NCI-H1048 (cell line): ENCODE measurements around the gene BSN.

Experiments
- DNase-seq: peaks from one replicate; lab custom pipeline; 2025; lab: John Stamatoyannopoulos, UW

BSN gene

DNA sequence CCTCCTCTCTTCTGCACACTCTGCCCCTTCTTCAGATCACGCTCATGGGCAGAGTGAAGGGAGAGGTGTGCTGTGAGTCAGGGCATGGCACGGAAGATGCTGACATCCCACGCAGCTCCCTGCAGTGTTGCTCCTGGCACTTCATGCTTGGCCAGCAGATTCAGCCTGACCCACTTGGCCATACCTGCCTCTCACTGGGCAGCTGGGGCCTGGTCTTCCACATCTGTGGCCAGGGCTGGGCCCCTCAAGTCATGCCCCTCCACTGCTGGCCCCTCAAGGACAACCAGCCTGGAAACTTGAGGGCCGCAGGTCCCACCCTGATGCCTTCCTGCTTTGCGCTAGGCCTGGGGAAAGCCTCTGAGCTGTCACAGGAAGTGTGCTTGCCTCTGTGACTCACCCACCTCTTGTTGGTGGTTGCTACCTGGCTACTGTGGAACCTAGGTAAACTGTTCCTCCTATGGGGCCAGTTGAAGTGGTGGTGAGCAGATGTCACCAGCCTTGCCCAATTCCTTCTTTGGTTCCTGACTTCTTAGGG is 48.7 kb downstream of the BSN start:
- DNase-seq = no peak

DNA sequence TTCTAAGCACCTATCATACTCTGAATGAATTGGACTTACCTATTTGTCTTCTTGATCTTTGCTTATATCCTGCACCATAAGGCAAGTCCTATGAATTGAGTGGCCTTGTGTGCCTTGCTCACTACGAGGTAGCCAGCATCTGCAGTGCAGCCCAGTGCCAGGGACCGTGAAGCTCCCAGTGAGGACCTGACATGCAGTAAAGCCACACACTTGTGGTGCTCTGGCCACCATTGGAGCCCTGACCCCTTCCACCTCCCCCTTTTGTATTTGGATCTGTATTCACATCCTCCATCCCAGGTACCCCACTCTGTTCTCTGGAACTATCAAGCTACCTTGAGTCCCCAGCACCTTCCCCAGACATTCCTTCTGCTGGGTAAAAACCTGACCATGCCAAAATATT is 52.1 kb downstream of the BSN start:
- no peak for DNase-seq

DNA sequence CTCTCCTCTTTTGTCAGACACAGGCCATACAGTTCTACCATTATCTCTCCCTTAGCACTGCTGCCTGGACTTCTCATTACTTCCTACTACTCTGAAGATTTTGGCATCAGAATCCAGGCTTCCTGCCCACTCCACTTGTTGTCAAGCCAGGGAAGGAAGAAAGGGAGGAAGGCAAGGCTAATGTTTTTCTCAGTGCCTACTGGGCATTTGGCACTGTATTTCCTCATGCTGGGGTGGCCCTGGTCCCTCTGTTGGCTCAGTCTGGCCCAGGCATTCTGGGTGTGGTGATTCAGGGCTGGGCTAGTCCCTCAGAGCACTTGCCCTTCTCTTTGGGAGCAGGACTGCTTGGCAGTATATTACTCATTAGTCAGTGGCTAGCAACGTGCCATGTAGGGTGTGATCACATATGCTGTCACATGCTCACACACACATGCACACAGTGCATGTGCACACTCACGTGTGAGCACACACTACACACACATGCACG is 52.9 kb downstream of the BSN start:
- no peak for DNase-seq

DNA sequence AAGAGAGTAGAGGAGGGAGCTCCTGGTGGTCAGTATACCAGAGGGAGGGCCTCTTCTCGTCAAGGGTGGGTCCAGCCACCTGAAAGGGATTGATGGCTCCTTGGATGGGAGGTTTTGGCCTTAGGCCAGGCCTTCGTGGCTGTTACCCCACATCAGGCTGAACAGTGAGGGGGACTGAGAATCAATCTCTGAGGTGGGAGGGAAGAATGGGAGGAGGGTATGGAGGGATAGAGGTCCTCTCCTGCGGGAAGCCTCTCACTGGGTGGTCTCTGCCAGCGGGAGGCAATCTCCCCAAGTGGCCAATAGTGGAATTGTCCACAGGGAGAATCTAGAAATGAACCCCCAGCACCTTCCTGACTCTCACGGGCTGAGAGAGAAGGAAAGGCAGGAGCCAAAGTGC is 53.5 kb downstream of the BSN start:
- no peak for DNase-seq

DNA sequence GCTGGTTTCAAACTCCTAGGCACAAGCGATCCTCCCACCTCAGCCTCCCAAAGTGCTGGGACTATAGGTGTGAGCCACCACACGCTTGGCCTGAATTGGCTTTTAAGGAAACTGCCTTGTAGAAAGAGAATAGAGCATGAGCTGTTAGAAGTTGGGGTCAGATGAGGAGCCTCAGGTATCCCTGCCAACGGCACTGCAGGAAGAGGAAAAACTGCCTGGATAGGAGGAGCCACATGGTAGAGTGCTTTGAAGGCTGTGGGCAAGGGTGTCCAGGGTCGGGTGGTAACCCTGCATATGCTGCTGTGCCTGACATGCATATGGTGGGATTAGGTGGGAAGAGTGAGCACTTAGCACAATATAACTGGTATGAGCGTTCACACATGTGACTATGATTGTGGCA is 55.0 kb downstream of the BSN start:
- no peak for DNase-seq

DNA sequence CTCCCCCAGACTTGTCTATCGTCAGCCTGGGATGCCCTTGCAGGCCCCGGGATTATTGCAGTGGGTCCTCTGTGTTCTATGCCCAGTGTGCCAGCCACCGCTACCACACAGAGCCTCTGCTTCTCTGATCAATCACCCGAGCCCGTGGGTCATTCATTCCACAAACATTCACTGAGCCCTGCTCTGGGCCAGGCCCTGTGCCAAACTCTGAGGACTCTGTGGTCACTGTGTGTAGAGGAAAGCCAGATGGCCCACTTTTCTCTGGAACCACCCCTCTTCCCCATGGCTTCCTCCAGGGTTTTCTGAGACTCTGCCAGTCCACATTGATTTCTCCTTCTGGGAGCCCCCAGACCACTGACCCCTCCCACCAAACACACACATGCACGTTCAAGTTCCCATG is 55.5 kb downstream of the BSN start:
- DNase-seq = no peak

DNA sequence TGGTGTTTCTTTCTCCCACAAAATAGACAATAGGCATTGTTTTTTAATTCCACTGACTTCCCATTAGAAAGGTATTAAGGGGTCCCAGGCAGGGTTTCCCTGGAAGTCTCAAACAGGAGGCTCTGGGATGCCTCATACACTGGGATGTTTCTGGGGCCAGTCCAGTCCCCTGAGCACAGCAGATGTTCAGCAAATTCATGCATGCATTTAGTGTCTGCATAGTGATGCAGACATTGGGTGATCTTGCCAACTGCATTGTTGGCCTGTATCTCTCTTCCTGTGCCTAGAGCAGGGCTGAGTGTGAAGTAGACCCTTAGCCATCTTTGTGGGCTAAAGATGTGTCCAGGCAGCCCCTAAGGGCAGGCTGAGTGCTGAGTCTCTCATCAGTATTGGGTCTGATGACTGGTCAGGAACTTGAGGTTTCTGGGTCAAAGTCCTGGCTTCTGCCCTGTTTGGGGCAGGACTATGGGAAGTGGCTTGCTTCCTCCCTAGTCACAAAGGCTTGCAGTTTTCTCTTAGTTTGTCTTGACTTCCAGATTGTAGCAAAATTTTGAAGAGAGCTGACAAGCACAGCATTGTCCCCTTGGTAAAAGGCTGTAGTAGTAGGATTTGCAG is 56.5 kb downstream of the BSN start:
- no peak for DNase-seq

DNA sequence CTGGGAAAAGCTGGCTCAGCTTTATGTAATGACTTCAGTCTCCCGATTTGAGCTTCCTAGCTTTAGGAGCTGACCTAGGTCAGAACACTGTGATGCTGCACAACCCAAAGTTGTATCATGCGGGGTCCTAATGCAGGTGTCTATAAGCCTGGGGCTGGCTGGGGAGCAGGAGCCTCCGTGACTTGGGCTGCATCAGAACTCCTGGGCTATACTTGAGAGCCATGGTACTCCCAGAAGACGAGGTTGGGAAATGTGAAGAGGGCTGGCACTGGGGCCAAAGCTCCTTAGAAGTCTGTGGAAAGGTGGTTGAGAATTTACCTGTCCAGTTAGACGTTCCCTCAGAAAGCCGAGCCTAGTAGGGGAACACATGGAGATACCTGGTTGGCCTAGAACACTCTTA is 57.0 kb downstream of the BSN start:
- DNase-seq = no peak

DNA sequence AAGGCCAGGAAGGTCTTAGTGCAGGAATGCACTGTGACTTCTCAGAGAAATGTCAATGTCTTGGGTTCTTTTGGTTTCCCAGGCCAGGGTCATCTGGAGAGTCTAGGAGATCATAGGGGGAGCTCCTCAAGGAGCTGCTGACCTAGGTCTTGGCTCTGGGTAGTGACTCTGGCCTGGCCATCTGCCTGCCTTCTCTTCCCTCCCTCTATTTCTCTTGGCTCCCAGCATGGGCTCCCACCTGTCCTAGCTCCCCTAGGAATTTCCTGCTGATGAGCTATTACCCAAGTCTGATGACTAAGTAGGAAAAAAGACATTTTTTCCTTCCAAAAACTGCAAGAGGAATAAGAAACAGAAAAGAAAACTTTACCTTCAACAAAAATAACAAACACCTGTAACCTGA is 57.4 kb downstream of the BSN start:
- no peak for DNase-seq

DNA sequence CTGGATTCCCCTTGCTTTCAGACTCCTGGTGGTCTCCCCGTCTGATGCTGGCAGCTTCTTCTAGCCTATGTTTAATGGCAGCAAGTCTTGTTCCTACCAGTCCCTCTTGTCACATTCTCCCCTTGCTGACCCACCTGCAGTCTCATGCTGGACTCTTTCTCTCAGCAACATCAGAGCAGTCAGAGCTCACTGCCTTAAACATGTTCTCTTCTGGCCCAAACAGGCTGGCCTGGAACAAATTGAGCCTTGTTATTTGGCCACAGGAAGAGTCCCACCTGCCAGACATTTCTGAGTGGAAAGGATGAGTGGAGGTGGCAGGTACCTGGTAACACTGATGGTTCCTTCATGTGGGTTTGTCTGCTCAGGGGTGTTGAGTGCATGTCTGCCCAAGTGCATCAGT is 60.7 kb downstream of the BSN start:
- no peak for DNase-seq

DNA sequence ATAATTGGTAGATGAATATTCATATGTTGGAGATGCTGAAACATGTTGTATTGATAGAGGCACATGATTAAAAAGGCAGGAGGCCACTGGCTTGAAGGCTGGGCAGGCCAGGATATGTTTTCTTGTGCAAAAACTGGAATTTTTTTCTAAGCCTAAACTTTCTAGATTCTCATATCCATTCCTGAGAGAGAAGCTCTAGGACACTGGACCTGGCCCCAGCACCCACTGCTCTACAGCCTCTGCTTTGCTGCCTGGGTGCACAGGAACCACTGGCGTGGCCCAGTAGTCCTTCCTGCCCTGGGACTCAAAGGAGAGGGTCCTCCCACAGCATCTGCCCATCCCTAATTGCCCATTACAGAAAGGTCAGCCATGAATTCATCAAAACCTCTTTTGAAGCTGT is 61.8 kb downstream of the BSN start:
- no peak for DNase-seq

DNA sequence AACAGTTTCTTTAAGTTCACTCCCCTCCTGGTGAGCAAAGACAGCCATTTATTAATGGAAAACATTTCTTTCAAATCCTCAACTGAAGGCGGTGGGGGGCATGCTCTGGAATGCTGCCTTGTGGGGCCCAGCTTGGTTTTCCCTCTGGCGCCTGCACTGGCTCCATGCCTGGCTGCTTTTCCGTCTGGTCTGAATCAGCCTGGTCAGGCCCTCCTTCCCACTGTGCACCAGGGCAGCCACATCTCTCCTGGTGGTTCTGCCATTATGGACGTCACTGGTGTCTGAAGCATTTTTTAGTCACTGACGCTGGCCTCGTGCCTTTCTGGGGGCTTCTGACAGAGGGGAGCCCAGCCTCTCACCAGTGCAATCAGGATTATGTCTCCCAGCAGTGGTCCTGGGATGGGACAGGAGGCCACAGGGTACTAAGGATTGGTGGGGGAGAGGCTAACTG is 62.2 kb downstream of the BSN start:
- no peak for DNase-seq

DNA sequence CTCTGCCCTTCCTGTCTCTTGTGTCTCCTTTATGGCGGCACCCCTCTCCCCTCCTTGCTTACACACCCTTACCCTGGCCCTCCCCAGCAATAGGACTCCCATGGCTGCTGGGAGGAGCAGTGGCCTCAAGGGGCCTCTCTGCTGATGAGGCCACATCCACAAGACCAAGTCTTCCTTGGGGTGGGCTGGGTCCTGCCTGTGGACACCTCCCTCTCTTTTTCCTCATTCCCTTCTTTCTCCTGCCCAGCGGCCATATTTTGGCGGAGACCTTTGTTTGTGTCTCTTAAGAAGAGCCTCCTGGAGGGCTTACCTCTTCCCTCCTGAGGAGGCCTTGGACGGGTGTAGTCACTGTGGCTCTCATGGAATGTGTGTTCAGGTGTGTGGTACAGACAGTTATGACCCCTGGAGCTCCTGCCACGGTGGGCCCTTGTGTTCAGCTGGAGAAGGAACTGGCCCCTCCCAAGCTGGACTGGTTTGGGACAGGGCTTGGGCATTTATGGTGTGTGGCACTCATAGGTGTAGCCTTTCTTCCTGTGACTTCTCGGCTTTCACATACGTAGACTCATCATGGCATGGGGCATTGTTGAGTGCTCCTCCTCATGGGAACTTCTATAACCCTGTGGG is 63.2 kb downstream of the BSN start:
- no peak for DNase-seq

DNA sequence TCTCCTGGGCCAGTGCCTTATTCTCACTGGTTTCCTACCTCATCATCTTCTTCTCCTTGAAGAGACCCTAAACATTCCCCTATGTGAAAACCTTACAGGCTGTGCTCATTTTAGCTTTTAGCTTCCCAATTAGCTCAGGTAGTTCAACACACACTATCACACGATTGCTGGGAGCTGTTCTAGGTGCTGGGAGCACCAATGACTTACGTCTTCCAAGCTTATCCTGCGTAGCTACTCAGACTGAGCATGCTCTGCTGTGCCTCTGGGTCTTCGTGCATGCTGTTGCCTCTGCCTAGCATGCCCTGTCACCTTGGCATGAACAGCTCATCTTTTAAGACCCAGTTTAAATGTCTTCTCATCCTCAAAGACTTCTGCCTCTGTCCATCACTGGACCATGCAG is 64.1 kb downstream of the BSN start:
- DNase-seq = no peak

DNA sequence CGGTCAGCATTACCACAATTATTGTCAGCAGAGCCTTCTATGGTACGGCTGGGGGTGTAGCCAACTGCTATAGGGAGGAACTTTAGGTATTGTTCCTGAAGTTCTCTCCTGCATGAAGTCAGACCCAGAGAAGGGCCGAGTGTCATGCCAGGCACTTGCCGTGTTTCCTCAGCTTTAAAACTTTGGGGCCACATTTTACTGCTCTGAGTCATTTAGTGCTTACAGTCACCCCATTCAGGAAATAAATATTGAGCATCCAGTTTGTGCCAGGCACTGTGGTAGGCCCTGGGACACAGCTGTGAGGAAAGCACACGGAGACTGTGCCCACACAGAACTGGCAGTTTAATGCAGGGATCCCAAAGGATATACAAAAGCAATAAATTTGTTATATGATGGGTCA is 65.4 kb downstream of the BSN start:
- DNase-seq = no peak

DNA sequence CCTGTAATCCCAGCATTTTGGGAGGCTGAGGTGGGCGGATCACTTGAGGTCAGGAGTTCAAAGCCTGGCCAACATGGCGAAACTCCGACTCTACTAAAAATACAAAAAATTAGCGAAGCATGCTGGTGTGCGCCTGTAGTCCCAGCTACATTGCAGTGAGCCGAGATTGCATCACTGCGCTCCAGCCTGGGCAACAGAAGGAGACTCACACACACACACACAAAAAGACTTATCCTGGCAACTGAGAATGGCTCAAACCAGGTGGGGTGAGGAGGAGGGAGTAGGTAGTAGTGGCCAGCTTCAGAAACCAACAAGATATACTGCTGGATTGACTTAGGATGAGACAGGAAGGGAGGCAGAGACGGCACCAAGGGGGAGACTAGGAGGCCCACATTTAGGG is 66.5 kb downstream of the BSN start:
- no peak for DNase-seq

DNA sequence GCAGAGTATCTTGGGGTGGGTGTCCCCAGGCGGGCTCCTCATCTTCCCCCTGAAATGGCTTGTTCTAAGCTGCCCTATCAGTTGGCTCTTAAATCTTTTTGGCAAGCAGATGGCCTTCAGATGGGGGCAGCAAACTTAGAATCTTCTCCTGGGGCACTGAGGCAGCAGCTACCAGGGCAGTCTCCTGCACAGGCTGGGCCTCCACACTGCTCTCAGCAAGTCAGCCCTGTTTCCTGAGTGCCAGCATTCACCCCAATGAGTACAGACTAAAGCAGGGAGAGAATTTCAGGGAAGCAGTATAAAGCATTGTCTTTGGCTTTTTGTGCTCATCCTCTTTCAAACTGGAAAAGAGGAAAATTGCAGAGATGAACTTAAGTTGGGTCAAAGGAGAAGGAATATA is 68.8 kb downstream of the BSN start:
- DNase-seq = no peak

DNA sequence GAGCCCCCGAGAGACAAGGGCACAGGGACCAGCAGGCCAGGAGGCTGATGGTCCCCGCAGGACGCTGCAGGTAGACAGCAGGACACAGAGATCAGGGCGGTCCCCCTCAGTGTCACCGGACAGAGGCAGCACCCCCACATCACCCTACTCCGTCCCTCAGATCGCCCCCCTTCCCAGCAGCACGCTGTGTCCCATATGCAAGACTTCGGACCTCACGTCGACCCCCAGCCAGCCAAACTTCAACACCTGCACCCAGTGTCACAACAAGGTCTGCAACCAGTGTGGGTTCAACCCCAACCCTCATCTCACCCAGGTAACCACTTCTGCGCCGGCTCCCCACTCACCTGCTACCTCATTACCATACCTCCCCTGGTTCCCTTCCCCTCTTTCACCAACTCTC is 70.8 kb downstream of the BSN start:
- DNase-seq = no peak

DNA sequence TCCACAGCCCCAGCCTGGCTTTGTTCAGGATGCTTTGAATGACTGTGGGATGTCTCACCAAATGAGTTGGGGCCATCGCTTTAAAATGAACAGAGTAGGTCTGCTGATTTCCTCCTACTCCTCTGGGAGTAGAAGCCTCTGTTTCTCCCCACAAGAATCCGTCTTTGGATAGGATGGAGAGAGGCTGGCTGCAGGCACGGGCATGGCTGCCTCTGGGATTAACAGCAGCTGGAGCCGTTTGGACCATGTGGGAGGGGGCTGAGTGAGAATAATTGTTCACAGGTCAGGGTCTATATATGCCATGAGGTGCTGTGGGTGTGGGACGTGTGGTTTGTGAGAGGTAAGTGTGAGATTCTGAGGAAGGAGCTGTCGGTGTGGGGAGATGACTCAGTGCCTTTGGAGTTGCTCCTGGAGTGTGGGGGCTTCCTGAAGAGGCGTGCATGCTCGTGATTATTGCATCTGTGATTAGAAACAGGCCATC is 71.9 kb downstream of the BSN start:
- no peak for DNase-seq

DNA sequence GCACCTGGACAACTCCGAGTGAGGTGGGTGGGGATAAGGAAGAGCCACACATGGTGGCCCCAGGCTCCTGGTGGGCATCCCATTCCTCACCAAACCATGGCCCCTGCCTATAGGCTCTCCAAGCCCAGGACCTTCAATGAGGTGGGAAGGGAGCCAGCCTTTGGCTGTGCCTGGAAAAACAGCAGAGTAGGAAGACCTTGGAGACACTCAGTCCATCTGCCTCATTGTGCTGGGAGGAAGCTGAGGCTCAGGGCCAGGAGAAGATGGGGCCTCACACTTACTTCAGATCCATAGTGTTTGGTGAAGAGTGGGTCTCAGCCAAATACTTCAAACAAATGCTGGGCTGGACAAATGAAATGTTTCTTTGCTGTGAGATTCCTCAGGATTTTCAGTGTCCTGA is 72.5 kb downstream of the BSN start:
- DNase-seq = no peak

DNA sequence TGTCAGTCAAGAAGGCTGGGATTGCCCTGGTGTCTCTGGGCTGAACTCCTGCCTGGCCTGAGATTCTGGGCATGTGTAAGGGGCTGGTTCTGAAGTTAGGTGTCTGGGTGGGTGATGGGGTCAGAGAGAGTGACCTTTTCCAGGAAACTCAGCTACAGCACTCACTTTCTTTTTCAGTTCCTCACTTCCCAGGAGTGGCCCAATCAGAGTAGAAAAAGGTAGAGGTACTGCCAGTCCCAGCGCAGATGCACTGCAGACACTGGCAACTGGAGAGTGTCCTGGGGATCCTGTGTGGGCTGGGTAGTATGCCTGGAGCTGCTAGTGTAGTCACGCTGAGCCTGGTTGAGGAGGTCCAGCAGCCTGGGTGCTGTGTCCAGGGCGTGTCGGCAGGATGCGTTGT is 73.4 kb downstream of the BSN start:
- DNase-seq = no peak

DNA sequence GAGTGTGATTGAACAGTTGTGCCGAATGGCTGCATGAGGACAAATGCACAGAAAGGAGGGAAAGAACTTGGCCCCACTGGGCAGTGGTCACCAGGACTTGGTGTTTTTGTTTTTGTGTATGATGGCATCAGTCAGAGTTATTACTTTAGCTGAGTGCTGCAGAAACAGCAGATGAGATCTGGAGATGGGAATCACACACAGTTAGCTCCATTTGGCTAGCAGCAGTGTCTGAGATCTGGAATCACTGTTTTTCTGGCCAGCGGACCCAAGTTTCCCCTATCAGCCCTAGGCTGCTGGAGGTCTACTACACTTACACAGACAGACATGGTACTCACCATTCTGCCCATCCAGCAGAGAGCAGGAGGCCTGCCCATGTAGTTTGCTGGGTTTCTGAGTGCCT is 74.0 kb downstream of the BSN start:
- no peak for DNase-seq

DNA sequence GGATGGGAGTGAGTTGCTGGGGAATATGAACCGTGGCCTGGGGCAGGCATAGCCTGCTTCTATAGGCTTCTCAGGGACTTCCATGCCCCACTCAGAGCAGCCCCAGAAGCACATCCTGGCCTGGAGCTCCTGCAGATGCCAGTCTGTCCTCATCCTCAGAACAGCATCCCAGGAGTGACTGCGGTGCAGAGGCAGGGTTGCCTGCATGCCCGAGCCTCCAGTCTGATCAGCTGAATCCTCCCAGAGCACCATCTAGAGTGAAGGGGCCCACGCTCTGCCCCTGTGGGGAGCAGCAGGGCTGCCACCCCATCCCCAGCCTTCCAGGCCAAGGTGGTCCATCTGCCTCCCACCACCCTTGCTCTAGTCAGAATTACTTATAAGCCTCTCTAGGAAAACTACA is 75.2 kb downstream of the BSN start:
- no peak for DNase-seq

DNA sequence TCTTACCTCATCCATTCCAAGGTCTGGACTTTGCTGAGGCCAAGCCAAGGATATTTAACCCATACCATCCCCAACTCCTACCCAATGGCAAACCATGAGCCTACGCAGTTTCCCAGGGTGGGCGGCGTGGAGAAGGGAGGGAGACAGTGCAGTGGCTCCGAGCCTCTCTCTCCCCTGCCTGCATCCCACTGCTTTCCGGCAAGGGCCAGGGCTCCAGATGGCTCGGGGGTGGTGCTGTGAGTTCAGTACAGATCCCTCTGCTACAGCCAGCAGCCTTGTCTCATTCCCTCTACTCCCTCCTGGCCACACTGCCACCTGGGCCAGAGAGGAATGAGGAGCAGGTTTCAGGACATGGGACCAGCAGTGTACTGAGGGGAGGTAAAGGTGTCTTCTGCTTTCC is 75.6 kb downstream of the BSN start:
- DNase-seq = no peak
